HG03108 (cell line): ENCODE results near the gene TPM2.
"Not testable (repeated sequence)": the region's sequence is repeated elsewhere in the genome, so short reads cannot be mapped to it uniquely, and the experiment has no call there.

Source experiments
- ATAC-seq: cut with Tn5 transposase; IDR thresholded peaks from one replicate; pipeline ENCODE4 v1.9.1; 2021; ENCODE audit warnings: moderate library complexity; ENCODE audit not compliant: unreplicated experiment

The TPM2 gene

DNA sequence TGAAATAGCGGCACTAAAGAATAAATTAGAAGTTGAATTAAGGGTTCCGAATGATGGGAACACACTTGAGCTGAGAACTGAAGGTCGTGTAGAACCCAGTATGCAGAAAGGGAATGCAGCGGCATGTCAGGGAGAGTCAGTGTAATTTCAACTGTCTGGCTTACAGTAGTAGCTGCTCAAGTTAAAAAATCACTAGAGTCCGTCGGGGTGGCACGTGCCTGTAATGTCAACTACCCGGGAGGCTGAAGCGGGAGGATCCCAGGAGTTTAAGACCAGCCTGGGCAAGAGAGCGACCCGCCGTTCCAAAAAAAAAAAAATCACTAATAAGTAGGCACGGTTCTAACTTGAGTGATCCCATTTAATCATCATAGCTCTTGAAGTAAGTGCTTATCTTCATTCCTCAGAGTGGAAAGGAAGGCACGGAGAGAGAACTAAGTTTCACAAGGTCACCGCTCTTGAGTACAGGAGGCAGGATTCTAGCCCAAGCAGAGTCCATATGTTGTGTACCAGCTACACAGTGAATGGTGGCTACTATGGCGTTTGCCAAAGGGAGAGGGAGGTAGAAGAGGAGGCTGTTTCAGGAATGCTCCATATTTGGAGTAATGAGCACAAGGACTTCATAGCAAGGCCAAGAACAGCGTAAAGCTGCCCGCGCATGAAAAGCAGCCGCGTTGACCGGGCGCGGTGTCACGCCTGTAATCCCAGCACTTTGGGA, 32.7 kb downstream of the TPM2 start:
- no peak for ATAC-seq

DNA sequence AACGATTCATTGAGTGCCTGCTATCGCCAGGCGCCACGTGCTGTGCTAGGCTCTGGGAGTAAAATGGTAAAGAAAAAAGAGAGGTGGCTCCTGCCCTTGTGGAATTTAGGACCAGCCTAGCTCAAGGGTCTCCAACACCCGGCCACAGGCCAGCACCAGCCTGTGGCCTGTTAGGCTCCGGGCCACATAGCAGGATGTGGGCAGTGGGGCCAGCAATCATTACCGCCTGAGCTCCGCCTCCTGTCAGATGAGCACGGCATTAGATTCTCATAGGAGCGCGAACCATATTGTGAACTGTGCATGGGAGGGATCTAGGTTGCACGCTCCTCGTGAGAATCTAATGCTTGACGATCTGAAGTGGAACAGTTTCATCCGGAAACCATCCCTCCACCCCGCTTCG, 33.4 kb downstream of the TPM2 start:
- no peak for ATAC-seq

DNA sequence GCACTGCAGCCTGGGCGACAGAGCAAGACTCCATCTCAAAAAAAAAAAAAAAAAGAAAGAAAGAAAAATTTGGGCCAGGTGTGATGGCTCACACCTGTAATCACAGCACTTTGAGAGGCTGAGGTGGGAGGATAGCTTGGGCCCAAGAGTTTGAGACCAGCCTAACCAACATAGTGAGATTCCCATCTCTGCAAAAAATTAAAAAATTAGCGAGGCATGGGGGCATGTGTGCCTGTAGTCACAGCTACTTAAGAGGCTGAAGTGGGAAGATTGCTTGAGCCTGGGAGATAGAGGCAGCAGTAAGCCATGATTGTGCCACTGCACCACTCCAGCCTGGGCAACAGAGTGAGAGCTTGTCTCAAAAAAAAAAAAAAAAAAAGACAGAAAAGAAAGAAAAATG, 36.1 kb downstream of the TPM2 start:
- ATAC-seq, result no peak

DNA sequence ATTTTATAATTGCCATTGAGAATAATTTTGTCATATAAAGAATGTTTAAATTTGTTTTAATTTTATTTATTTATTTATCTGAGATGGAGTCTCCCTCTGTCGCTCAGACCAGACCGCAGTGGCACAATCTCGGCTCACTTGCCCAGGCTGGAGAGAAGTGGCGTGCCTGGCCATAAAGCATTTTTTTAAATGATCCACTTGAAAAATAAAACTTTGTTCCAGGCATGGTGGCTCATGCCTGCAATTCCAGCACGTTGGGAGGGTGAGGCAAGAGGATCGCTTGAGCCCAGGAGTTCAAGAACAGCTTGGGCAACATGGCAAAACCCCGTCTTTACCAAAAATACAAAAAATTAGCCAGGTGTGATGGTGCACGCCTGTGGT, 36.9 kb downstream of the TPM2 start:
- no peak for ATAC-seq

DNA sequence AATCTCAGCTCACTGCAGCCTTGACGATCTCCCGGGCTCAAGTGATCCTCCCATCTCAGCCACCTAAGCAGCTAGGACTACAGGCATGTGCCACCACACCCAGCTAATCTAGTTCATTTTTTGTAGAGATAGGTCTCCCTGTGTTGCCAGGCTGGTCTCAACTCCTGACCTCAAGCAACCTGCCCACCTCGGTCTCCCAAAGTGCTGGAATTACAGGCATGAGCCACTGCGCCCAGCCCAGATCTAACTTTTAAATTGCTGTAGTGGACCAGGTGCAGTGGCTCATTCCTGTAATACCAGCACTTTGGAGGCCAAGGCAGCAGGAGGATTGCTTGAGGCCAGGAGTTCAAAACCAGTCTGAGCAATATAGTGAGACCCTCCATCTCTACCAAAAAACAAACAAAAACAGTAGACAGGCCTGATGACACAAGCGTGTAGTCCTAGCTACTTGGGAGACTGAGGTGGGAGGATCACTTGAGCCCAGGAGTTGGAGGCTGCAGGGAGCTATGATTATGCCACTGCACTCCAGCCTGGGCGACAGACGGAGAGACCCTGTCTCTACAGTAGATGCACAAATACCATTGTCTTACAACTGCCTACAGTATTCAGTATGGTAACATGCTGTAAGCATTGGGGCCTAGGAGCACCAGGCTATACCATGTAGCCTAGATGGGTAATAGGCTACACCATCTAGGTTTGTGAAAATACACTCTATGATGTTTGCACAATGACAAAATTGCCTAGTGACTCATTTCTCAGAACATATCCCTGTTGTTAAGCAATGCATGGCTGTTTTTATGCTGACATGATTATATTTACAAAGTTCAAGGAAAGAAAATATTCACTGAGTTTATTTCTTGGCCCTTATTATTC, 37.5 kb downstream of the TPM2 start:
- ATAC-seq, result no peak

DNA sequence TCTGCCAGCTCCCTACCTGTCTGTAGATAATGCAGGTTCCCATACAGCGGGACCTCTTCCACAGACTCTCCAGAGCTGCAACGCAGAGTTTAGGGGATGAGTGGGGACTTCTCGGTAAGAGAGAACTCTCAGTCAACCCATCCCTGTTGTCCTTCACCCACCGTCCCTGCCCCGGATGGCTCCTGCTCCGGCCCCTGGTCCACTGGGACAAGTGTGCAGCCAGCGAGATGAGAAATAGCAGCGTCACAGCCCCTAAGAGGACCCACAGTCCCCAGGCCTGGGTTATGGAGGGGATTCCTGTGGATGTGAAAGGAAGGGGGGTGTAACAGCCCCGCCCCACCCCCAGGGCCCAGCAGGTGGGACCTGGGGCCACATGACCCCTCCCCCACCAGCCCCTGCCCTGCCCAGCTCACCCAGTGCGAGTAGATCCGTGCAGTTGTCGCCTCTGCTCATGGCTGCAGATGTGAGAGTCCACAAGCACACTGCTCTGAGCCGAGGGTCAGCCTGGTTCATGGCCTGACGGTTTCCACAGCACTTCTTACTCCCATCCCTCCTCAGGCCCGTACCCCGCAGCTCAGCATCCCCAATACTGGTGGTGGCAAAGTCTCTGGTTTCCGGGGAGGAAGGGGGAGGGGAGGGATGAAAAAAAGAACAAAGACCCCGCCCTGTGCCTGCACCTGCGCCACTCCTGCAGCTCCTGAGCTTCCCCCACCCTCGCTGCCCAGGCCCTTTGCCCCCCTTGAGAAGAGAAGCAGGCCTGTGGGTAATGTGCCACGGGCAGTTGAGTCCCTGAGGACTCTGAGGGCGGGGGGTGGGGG, 39.2 kb downstream of the TPM2 start, which contains the start of gene SIT1:
Gene SIT1 (minus strand): TSS at position 591 of the 818 bp plus-strand sequence. CDS start 78 bp downstream, at position 513.
- no peak for ATAC-seq

DNA sequence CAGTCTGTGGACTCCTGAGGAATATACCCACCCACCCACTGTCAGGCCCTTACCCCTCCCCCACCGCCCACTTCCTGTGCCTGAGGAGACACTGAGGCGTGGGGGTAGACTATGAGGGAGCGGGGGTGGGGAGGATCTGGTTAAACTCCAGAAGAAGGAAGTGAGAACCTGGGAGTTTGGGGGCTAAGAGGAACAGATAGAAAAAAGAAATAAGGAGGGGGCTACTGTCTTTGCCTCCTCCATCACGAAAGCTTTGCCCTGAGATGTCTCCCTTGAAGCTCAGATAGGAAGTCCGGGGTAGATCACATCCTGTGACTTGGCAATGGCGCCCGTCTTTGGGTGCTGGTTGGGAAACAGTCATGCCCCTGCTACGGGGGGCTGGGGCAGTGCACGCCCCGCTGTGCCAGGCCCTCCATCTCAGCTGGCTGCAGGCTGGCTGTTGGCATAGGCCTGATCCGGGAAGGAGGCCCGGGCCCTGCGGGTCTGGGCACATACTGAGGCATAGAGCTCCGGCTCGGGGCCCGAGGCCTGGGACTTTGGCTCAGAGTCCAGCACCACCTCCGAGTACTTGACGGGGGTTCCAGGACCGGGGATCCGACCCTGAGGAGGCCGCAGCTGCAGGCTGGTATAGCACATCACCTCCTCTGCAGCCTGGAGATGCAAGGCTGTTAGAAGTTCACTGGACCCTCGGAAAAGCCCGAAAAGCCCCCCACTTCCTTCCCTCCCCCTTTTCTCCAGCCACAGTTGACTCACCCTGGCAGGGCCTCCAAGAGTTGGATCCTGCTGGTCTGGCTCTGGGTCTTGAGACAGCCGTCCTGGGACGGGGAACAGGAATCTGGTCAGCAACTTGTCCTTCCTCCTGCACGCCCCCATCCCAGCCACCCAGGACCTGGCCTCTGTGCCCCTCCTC, 40.0 kb downstream of the TPM2 start:
- no peak for ATAC-seq

DNA sequence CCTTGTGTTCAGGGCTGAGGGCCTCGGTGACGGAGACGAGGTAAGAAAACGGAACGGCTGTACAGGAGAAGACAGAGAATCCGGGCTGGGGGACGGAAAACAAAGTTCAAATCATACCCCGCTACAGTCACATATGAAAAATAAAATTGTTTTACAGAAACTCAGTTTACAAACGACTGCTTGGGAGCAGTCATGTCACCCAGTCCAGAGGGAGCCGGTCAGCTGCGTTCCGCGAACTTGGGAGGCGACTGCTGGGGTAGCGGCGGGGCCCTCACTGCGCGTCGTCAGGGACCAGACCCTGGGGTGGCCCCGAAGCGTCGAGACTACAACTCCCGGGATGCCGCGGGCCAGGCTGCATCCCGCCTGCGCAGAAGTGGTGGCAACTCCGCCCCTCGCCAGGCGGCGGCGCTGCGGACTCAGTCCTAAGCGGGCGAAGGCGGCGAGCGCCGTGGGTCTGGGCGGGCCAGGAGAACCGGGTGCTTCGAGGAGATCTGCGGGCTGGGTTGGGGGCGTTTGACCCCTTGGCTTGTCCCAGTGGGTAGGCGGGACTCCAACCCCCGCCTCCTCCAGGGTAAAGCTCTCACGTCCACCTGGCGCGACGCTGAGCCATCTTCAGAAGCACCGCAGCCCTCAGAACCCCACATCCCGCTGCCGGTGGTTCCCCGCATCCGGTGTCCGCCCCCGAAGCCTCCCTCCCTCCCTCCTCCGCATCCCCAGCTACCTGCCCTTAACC, 43.0 kb downstream of the TPM2 start:
- peak; percentile 83 for ATAC-seq

DNA sequence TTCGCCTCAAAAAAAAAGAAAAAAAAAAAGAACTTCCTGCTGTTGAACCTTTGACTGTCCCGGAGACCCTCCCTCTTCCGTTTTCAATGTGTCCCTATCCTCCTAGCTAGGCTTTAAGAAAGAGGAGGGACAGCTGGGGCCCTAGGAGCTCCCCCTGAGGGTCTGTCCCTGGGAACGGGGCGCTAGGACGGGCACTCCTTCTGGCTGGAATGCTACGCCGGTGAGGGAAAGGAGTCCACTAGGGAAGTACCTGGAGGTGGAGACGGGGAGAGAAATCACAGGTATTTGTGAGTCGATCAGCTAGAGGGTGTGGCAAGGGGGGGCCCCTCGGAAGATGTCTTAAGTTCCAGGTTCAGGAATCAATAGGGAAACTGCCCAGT, 43.6 kb downstream of the TPM2 start:
- ATAC-seq, result peak; percentile 0

DNA sequence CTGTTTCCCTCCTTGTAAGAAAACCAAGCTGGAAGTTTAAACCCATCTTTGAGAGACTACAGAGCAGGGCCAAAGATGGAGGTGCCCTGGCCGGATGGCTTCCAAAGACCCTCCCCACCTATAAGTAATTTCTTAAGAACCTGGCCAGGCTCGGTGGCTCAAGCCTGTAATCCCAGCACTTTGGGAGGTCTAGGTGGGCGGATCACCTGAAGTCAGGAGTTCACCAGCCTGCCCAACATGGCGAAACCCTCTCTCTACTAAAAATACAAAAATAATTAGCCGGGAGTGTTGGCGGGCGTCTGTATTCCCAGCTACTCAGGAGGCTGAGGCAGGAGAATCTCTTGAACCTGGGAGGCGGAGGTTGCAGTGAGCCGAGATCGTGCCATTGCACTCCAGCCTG, 44.0 kb downstream of the TPM2 start:
- ATAC-seq, result not testable (repeated sequence)

DNA sequence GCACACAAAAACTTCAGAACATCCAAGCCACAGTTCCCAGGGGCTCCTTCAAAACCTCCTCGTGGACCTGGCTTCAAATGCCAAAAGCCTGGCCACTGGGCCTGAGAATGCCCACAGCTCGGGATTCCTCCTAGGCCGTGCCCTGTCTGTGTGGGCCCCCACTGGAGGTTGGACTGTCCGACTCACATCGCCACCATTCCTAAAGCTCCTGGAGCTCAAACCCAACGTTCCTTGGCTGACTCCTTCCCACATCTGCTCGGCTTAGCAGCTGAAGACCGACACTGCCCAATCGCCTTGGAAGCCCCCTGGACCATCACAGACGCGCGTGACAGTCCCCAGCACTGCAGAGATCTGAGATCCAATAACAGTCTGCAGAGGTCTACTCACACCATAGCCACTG, 46.7 kb downstream of the TPM2 start:
- ATAC-seq, result no peak

DNA sequence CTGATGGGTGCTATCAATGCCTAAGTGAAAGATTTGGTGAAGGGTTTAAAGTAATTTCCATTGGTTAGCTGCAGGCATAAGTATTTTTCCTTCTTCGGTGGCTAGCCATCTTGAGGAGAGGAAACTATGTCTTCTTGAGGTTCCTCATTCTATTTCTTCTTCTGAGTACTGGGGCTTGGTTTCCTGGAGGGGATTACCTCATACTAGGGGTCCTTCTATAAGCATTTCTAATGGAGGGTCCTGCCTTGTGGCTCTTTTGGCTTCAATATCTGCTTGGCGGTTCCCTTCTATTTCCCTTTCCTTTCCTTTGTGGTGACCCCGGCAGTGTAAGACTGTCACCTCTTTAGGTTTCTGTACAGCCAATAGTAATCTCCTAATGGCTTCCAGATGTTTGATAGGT, 48.2 kb downstream of the TPM2 start:
- not testable (repeated sequence) for ATAC-seq

DNA sequence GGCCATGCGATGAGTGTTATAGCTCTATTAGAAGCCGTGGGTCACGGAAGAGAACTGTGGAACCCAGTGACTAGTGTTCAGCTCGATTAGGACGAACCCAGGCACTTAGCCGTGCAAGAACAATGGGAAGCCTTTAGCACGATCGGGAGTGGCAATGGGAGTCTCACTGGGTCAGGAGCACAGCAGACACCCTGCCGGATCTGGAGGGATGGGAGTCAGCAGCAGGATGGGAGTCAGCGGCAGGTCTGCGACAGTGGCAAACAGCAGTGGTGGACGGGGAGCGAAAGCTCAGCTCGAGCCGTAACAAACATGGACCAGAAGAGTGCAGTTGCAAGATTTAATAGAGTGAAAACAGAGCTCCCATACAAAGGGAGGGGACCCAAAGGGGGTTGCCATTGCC, 49.3 kb downstream of the TPM2 start:
- not testable (repeated sequence) for ATAC-seq

DNA sequence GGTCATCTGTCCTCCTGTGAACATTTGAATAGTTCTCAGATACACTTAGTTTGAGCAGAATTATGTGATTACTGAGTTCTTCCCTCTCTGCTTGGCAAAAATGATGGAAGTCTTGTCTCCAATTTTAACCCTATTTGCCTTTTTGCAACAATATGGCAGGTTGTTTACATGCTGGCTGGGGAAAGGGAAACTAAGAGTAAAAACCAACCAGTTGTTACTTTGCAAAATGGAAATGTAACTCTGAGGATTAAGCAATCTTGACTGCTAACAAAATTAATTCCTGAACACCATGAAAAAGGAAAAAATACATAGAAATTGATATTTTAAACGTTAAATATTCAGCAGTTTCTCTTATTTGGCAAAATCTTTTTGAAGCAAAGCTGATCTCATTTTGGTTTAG, 50.1 kb downstream of the TPM2 start:
- no peak for ATAC-seq

DNA sequence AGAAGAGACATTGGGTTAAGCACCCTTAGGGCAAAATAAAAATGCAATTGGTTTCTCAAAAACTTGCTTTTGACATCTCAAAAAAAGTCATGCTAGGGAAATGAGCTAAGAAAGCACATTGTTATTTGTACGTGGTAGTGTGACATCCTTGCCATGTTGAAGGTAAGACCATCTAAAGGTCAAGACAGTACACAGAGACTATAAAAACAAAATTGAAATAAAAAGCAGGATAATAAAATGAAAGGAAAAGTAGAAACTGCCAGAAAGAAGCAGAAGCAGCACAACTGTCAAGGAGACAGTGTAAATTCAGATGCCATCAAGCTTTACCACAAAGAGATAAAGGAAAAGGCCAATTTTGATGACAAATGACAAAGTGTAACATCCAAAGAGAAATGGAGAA, 50.5 kb downstream of the TPM2 start:
- not testable (repeated sequence) for ATAC-seq

DNA sequence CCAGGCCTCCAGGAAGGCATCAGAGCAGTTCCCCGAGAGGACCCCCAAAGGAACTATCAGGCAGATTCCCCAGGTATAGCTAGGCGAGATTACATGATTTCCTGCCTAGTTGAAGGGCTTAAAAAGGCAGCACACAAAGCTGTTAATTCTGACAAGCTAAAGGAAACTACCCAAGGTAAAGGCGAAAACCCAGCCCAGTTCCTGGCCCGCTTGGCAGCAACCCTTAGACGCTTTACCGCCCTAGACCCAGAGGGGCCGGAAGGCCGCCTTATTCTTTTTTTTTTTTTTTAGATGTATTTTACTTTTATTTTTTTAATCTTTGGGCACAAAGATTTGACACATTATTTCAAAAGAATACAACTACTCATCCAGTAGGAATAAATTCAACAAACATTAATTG, 51.0 kb downstream of the TPM2 start:
- ATAC-seq, result not testable (repeated sequence)

DNA sequence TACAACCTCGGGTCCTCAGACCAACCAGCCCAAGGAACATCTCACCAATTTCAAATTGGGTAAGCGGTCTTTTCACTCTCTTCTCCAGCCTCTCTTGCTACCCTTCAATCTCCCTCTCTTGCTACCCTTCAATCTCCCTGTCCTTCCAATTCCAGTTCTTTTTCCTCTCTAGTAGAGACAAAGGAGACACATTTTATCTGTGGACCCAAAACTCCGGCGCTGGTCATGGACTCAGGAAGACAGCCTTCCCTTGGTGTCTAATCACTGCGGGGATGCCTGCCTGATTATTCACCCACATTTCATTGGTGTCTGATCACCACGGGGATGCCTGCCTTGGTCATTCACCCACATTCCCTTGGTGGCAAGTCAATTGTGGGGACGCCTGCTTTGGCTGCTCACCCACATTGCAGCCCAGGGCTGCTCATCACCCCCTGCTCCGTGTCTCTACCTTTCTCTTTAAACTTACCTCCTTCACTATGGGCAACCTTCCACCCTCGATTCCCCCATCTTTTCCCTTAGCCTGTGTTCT, 52.2 kb downstream of the TPM2 start:
- not testable (repeated sequence) for ATAC-seq

DNA sequence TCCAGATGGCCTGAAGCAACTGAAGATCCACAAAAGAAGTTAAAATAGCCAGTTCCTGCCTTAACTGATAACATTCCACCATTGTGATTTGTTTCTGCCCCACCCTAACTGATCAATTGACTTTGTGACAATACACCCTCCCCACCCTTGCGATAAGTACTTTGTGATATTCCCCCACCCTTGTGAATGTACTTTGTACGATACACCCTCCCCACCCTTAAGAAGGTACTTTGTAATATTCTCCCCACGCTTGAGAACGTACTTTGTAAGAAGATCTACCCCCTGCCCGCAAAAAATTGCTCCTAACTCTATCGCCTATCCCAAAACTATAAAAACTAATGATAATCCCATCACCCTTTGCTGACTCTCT, 52.9 kb downstream of the TPM2 start:
- not testable (repeated sequence) for ATAC-seq

DNA sequence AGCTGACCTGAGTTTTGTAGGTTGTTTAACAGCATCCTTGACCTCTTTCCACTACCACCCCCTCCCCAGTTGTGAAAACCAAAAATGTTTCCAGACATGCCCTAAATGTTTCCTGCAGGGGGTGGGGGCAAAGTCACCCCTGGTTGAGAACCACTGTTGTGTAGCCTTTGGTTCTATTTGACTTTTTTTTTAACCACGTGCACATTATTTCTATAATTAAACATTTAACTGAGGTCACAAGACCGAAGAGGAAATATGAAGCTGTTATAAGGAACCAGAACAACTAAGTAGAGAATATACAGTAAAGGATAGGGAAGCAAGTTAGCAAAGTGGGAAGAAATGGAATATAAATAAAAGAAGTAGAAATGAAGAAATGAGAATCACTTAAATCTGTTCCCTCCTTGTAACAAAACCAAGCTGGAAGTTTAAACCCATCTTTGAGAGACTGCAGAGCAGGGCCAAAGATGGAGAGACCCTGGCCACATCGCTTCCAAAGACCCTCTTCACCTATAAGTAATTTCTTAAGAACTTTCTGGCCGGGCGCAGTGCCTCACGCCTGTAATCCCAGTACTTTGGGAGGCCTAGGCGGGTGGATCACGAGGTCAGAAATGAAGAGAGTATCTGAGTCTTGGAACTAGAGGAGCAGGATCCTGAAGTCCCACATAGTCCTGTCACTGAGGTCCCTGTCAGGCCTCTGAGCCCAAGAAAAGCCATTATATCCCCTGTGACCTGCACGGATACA, 53.4 kb downstream of the TPM2 start:
- no peak for ATAC-seq
